ENCODE measurements around the gene ABCA13. TPM values are rescaled to one million over a fixed set of nuclear protein-coding genes. Genes with fewer than 3 reads are reported as not detected.

The ABCA13 gene
- total RNA-seq, 1 experiment from 2014 or later = 0.76 TPM

GRCh38 chr7:48363174-48363573 is 191.9 kb downstream of the ABCA13 start:
- BruUV-seq (replicated peaks) = no TSS peak

GRCh38 chr7:48365010-48365409 is 193.8 kb downstream of the ABCA13 start:
- Histone ChIP-seq H3K36me3 (ENCODE audit: low read depth) (no peaks in the 10 kb centered on the region), H3K27ac (no peak overlapping the region), H4K20me1 (ENCODE audit: insufficient read depth) (no peaks in the 10 kb centered on the region), H3K79me2 (ENCODE audit: low read depth) (no peaks in the 10 kb centered on the region), H2AFZ (no peak overlapping the region), H3K27me3 (ENCODE audit: insufficient read depth, low read depth) (no peaks in the 10 kb centered on the region), H3K9me3 (ENCODE audit: insufficient read depth, low read depth) (no peaks in the 10 kb centered on the region), H3K4me2 (no peak overlapping the region), H3K9me2 (ENCODE audit: insufficient read depth) (no peaks in the 10 kb centered on the region), H3K4me1 (replicated peaks; ENCODE audit: insufficient read depth) (no peaks in the 10 kb centered on the region), H3K4me3 (no peak overlapping the region), H3F3A (ENCODE audit: insufficient read depth, low read depth) (no peaks in the 10 kb centered on the region)
- TF ChIP-seq CTCF (conservative IDR thresholded peaks at IDR 0.05) (no peak), EZH2 (IDR thresholded peaks at IDR 0.05; ENCODE audit: low read depth) (no peak)
- BruUV-seq (replicated peaks) = no TSS peak
- intact Hi-C loops (cut with micrococcal nuclease; ENCODE audit: unreplicated experiment) = no loop called here
- no peak for DNase-seq
- CTCF ChIA-PET = no interaction called here
- POLR2A ChIA-PET (ENCODE audit: unreplicated experiment) = no interaction called here

More at GRCh38 chr7:48363174-48363573, 191.9 kb downstream of the ABCA13 start:
- Histone ChIP-seq H3K79me2 (ENCODE audit: low read depth) (no peaks in the 10 kb centered on the region), H2AFZ (no peak overlapping the region), H3K9me2 (ENCODE audit: insufficient read depth) (no peaks in the 10 kb centered on the region), H3F3A (ENCODE audit: insufficient read depth, low read depth) (no peaks in the 10 kb centered on the region), H3K9me3 (ENCODE audit: insufficient read depth, low read depth) (no peaks in the 10 kb centered on the region), H3K4me1 (replicated peaks; ENCODE audit: insufficient read depth) (no peaks in the 10 kb centered on the region), H3K4me3 (no peak overlapping the region), H4K20me1 (ENCODE audit: insufficient read depth) (no peaks in the 10 kb centered on the region), H3K27me3 (ENCODE audit: insufficient read depth, low read depth) (peaks cover 9% of the 10 kb centered on the region; the same call in 1 of the 2 replicates), H3K36me3 (ENCODE audit: low read depth) (no peaks in the 10 kb centered on the region), H3K4me2 (no peak overlapping the region), H3K27ac (no peak overlapping the region)
- no peak for DNase-seq
- CTCF ChIA-PET = no interaction called here
- POLR2A ChIA-PET (ENCODE audit: unreplicated experiment) = no interaction called here
- intact Hi-C loops (cut with micrococcal nuclease; ENCODE audit: unreplicated experiment) = no loop called here
- TF ChIP-seq EZH2 (IDR thresholded peaks at IDR 0.05; ENCODE audit: low read depth) = no peak
- no peak for TF ChIP-seq CTCF (conservative IDR thresholded peaks at IDR 0.05)

- Histone ChIP-seq H3K9me3 (ENCODE audit: insufficient read depth, low read depth) (no peaks in the 10 kb centered on the region), H4K20me1 (ENCODE audit: insufficient read depth) (no peaks in the 10 kb centered on the region), H3K36me3 (ENCODE audit: low read depth) (no peaks in the 10 kb centered on the region), H2AFZ (no peak overlapping the region), H3K4me3 (no peak overlapping the region), H3K9me2 (ENCODE audit: insufficient read depth) (no peaks in the 10 kb centered on the region), H3K27me3 (ENCODE audit: insufficient read depth, low read depth) (no peaks in the 10 kb centered on the region), H3K27ac (no peak overlapping the region), H3F3A (ENCODE audit: insufficient read depth, low read depth) (no peaks in the 10 kb centered on the region), H3K4me1 (replicated peaks; ENCODE audit: insufficient read depth) (no peaks in the 10 kb centered on the region), H3K4me2 (no peak overlapping the region), H3K79me2 (ENCODE audit: low read depth) (no peaks in the 10 kb centered on the region)
- CTCF ChIA-PET = no interaction called here
- POLR2A ChIA-PET (ENCODE audit: unreplicated experiment) = interaction anchor here (0.6 kb wide), 1 partner anchor 122 kb away, joined by 6 read pairs; no protein-coding TSS in a partner anchor
- peak; percentile 3 to 48 for DNase-seq
- BruUV-seq (replicated peaks) = no TSS peak
- no peak for TF ChIP-seq EZH2 (IDR thresholded peaks at IDR 0.05; ENCODE audit: low read depth)
- no peak for TF ChIP-seq CTCF (conservative IDR thresholded peaks at IDR 0.05)
- intact Hi-C loops (cut with micrococcal nuclease; ENCODE audit: unreplicated experiment) = no loop called here
These were observed 194.8 kb downstream of the ABCA13 start for GRCh38 chr7:48366096-48366495.

All from PC-9 (cell line).